RKO (cell line): Measurements from ENCODE around the gene NFKBIA.
A peak's percentile ranks its signal among the peaks of the same experiment; 100 is the strongest.
"Not testable (repeated sequence)": the region's sequence is repeated elsewhere in the genome, so short reads cannot be mapped to it uniquely, and the experiment has no call there.

Experiments
- DNase-seq: peaks from one replicate; pipeline ENCODE4 v3.0.0-alpha.2; 2016; ENCODE audit warnings: low spot score

NFKBIA gene

DNA sequence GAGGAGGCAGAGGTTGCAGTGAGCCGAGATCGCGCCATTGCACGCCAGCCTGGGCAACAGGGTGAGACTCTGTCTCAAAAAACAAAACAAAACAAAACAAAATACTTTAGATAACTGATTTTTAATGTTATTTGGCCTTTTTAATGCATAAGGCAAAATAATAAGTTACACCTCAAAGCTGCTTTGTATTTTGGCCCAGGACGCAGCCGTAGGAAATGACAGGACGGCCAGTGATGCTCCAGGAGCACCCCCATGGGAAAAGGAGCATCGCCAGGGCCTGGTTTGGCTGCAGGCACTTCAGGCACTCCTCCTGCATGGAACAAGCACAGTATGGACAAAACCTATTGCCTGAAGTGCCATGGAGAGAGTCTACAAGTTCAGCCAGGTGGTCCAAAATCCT, 3.5 kb upstream of the NFKBIA start:
- no peak for DNase-seq

DNA sequence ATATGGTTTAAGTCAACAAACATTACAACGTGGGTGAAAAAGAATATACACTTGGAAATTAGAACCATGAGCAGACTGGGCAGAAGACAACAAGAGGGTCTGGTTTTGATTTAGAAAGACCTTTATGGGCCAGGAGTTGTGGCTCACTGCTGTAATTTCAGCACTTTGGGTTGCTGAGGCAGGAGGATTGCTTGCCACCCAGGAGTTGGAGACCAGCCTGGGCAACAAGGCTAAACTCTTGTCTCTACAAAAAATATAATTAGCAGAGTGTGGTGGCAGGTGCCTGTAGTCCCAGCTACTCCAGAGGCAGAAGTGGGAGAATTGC, 2.7 kb upstream of the NFKBIA start:
- no peak for DNase-seq

DNA sequence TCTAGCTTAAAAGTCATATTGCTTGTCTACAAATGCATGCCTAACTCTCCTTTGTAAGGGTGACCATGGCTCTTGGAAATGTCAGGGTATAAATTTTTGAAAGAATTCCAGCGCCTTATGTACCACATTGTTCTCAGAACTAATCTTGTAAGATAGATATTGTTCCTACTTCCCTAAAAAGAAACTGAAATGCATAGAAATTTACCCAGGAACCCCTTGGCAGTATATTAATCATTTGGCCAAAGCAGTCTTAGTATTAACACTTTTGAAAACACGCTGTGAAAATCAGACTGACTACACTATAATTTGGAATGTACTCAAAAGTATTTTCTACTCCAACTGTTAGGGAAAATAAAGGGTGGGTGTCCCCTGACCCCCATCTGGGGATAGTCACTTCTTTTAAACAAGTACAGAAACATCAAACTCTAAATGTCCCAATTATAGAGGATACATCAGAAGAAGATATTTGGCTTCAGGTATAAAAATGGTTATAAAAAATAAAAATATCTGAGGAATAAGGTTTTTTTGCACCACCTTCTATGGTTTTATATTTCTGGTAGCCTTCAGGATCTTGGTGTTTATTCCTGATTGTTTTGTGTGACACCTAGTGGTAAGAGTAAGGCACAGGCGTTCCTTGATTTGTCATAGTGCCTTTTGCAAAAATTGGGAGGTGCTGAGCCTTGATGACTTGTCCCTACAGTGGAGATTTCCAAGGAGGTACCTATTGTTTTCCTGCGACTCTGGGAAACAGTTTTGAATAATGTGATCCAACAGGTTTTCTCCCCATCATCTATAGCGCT, 2.2 kb upstream of the NFKBIA start:
- peak; percentile 89 for DNase-seq

DNA sequence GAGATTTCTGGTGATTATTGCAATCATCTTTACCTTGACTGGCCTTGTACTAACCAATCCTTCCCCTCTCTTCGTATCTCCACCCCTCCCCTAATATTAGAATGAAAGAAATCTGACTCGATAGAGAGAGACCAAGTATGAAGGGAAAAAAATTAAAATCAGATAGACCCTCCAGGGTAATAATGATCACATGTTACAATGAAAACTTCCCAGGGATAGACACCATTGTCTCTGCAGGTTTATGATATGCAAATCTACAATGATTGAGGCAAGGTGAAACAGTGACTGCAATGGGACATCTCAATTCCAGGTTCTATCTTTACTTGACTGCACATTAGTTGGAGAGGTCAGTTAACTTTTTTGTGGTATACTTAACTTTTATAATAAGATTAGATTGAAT, 1.5 kb upstream of the NFKBIA start:
- no peak for DNase-seq

DNA sequence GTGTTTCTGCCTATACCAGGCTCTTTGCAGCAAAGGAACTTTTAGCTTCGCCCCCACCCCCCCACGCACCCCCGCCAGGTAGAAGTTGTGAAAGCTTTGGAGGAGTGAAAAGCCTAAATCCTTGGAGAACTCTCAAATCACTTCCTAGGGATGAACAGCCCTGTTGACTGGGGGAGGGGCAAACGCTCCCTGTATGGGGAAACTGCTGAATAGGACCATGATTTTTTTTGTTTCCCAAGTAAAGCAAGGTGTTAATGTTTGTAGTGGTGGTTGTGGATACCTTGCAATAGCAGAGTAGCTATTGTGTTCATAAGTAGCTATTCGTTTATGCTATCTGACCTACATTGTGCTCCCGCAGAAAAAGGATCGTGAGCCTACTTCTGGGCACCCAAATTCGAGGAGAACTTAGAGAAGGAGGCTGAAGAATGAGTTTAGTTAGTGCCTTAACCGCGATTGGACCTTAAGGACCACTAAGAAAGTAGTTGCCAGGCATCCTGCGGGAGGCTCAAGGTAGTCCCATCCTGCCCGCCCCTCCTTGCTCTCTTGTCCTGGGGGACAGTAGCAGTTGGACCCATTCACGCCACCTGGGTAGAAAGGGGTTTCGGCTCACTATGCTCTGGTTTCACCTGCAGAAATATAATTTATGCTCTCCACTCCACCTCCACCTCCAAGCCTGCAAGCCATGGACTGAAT, 901 bp upstream of the NFKBIA start:
- no peak for DNase-seq

DNA sequence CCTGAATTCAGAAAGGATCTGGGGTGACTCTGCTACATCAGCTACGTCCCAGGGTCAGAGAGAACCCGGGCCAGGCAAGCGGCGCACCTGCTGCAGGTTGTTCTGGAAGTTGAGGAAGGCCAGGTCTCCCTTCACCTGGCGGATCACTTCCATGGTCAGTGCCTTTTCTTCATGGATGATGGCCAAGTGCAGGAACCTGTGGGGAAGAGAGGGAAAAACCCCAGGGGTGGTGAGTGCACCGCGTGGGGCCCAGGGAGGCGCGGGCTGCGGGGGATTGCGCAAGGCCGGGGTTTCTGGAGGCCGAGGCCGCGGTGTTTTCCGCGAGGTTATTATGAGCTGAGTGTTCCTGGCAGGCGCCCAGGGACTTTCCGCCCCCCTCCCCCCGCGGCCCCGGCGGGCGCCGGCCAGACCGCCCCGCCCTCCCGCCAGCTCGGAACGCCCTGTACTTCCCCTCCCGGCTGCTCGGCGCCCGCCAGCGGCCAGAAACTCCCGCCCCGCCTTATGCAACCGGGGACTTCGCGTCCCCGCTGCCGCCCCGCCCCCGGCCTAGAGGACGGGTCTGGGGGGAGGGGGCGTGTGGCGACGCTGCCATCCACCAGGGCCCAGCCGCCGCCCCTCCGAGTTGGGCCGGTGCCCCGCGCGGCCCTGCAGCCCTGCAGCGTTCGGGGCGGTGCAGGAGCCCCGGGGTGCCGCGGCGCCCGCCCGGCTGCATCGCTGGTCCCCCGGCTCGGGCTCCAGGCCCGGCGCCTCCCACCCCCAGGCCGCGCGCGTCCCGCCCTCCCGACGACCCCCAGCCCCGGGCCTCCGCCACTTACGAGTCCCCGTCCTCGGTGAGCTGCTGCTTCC, 723 bp downstream of the NFKBIA start:
- DNase-seq = peak; percentile 89

DNA sequence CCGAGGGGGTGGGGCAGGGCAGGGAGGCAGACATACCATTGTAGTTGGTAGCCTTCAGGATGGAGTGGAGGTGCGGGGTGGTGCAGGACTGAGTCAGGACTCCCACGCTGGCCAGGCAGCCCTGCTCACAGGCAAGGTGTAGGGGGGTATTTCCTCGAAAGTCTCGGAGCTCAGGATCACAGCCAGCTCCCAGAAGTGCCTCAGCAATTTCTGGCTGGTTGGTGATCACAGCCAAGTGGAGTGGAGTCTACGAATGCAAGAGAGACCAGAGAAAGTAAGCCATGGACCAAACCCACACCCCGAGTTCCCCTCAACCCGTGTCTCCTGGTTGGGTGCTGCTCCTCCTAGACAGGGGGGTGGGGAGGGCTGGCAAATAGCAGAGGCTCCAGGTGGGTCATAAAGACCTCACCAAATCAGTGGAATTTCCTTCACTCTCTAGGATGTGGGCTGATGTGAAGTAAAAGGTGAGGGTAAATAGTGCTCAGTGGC, 1.4 kb downstream of the NFKBIA start:
- DNase-seq = peak; percentile 21

DNA sequence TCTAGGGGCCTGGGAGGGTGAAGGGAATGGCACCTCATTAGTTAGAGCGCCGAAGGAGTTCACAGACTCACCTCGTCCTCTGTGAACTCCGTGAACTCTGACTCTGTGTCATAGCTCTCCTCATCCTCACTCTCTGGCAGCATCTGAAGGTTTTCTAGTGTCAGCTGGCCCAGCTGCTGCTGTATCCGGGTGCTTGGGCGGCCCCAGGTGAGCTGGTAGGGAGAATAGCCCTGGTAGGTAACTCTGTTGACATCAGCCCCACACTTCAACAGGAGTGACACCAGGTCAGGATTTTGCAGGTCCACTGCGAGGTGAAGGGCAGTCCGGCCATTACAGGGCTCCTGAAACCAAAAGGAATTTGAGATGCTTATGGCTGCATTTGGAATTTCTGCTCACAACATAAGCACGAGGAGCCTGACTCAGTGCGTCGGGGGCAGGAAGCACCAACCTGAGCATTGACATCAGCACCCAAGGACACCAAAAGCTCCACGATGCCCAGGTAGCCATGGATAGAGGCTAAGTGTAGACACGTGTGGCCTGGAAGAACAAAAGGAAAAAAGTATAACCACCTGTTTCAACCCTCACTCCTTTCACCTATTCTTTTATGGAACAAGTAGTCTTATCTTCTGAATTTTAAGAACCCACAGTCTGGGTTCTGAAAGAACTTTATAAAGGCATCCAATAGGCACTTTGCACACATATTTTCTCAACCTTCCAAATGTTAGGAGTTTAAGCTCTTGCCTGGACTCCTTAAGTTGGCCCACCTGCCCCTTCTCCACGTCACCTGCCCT, 2.0 kb downstream of the NFKBIA start:
- DNase-seq = no peak

DNA sequence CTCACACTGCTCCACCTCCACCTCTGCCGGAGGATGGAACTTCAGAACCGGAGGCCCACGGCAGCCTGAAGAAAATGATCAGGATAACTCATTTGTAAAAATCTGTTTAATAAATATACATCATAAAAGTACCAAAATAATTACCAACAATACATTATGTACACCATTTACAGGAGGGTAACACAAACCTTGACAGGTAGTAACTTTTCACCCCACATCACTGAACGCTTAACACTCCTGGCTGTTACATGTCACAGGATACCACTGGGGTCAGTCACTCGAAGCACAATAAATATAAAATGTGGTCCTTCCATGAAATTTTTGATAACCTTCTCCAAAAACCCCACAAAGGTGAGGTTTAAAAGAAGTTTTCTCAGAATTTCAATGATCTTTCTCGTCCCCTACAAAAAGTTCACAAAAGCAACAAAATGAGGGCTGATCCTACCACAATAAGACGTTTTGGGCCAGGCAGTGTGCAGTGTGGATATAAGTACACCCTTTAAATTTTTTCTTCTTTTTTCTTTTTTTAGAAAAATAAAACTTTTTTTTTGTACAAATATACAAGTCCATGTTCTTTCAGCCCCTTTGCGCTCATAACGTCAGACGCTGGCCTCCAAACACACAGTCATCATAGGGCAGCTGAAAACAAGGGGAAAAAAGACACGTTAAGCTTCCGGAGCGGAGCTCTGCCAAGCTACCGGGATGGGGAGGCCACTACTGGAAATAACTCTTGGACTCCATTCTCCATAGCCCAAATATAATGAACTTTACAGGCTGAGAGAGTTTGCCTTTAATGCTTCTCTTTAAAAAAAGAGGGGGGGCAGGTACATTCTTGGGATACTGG, 2.9 kb downstream of the NFKBIA start:
- no peak for DNase-seq

DNA sequence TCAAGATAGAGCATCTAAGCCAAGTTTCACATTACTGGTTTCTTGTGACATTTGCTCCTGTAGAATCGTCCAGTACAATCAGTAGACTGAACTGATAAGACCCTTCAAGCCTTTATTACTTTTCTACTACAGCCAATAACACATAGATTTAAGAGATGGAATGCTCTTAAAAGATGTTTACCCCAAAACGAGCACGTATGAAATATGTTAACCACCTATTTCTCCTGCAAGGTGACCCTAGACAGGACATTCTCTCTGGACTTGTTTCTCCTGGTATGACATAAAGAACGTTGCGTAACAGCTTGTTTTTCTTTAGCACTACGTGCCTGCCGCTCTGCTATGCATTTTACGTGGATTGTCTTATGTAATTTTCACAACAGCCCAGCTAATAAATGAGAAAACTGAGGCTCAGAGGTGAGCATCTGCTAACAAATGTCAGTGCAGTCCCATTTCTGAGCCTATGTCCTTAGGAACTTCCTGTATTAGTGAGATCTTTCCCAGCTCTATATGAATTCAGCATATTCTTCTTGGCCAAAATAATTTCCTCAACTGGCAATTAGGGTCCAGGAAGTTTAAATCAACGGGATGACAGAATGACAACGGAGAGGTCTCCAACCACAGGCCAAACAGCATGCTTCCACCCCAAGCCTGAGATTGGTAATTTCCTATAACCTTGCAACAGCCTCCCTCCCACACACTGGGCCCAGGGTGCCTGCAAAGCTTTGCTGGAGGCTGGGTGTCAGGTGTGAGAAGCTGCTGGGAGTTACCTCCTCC, 3.7 kb downstream of the NFKBIA start:
- DNase-seq = no peak

DNA sequence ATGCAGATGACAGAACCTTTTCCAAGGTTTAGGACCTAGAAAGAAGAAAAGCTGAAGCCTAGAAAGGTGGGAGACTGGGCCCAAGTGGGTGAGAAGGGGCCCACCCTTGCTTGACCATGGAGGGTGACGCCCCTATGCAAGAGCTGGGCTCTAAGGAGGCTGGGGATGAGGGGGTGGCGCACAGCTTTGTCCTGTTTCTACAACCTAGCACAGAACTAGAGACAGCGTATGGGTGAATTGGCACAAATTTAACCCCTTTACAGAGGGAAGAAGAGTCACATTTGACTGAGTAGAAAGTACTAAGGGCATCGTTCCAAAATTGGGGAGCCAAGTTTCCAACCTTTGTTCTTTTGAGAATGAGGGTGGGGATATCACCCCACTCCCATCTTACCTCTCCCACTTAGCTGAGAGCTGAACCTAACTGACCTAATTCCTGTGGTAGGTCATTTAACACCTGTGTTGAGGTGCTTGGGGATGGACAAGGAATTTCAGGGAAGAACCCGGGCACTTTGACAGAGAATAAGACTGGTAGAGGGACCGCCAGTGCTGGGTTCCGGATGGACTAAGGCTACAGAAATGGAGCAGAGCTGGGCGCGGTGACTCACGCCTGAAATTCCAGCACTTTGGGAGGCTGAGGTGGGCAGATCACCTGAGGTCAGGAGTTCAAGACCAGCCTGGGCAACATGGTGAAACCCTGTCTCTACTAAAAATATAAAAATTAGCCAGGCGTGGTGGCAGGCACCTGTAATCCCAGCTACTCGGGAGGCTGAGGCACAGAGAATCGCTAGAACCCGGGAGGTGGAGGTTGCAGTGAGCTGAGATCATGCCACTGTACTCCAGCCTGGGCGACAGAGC, 5.2 kb downstream of the NFKBIA start:
- DNase-seq = no peak

DNA sequence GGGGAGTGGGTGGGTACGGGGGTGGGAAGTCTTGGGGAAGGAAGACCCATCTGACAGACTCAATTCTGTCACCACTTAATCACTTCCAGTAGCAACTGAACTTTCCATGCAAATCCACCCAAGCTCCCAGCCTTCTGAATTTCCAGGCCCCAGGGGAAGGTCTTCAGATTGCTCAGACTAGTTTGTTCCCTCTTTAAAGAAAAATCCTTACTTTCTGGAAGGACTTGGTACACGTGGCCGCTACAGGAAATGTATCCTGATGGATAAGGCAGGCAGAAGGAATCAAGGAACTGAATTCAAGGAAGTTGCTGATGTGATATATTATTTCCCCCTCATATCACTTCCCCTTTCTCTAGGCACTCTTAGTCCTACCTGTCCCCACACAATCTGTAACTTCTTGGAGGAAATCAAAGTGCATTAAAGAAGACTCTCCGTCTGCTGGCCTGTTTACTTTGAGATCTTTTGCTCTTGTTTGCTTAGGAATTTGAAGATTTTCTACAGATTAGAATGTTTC, 6.4 kb downstream of the NFKBIA start:
- no peak for DNase-seq

DNA sequence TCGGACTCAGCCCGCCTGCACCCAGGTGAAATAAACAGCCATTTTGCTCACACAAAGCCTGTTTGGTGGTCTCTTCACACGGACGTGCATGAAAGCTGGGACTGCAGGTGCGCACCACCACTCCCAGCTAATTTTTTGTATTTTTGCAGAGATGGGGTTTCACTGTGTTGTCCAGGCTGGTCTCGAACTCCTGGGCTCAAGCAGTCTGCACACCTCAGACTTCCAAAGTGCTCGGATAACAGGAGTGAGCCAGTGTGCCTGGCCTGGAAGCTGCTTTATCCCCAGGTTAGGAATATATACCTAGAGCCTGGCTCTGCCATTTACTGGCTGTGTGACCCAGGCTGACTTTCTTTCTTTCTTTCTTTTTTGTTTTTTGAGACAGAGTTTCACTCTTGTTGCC, 7.9 kb downstream of the NFKBIA start:
- not testable (repeated sequence) for DNase-seq

DNA sequence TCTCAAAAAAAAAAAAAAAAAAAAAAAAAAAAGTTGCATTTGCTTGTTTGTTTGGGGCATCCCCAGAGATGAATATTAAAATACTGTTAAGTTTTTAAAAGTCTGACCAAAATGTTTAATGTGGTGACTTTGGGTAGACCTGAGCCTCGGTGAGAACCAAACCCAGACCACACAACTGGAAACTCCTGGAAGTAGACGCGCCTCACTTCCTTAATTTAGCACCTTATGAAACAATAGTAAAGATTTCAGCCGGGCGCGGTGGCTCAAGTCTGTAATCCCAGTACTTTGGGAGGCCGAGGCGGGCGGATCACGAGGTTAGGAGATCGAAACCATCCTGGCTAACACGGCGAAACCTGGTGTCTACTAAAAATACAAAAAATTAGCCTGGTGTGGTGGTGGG, 9.3 kb downstream of the NFKBIA start:
- no peak for DNase-seq

DNA sequence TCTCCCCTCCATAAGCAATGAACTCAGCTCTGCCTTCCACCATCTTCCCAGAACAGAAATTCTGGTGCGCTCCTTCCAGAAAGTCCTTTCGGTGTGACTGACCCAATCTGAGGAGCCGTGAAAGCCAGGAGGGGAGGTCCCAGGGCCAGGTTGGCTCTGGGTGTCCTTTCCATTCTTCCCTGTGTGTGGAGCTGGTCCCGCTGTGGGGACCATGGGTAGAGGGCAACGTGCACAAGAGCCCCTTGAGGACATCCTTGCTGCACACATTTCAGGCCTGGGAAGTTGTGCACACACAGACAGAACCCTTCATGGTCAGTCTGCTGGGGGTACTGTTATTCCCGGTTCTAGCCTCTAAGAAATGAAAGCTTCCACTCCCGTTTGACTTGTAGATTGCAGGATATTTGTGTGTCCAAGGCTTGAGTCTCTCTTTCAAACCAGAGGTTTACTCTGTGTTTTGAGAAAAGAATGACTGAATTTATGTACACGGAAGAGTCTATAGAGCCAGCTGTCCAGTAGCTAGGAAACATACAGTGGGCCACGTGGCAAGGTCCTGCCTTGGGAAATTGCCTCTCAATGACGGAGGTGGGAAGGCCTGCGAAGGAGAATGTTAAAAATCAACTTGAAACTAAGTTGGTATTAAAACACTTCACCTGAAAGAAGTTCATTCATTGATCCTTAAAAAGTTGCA, 10.1 kb downstream of the NFKBIA start:
- DNase-seq = no peak

DNA sequence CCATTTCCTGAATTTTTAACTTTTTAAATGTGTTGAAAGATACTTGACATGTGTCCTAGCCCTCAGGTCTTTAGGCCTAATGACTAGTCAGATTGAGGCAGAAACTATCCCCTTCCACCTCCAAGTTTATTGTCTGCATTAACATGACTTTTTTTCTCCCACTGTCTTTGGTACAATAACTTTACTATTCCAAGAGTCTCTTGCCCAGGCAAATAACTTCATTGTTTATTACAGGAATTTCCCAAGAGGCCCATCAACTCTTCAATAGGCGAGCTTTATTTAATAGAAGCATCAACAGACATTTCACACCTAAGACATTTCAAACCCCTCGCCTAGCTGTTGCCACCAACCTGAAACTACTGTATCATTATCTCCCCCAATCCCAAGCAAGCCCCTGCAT, 10.7 kb downstream of the NFKBIA start:
- no peak for DNase-seq

DNA sequence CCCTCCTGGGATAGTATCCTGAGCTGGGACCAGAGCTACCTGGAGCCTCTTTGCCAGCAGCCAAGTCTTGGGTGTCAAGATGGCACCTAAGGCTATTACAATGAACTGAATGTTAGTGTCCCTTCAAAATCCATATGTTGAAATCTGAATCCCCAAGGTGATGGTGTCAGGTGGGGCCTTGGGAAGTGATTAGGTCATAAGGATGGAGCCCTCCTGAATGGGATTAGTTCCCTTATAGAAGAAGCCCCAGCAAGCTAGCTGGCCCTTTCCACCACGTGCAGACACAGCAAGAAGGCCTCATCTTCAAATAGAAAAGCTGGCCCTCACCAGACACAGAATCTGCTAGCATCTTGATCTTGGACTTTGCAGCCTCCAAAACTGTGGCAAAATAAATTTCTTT, 12.4 kb downstream of the NFKBIA start:
- no peak for DNase-seq

DNA sequence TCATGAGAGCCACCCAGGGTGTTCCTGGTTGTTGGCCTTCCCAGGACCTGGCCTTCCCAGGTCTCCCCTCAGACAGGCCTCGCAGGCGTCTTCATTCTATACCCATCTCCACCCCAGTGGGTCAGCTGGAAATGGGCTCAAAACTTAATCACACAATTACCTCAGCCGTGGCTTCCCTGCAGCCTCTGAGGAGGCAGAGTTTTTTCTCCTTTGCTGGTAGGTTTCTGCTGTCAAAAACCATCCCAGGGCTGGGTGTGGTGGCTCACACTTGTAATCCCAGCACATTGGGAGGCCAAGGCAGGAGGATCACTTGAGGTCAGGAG, 13.2 kb downstream of the NFKBIA start:
- DNase-seq = no peak
